HEK293 (cell line): ENCODE results near the gene NOD2.

Experiments
- CTCF ChIA-PET: fragments of 350-600 bp; formaldehyde crosslinking; extraction: SDS; loops from one replicate; lab custom pipeline; 2021; ENCODE audit warnings: antibody characterized with exemption; lab: Yijun Ruan, JAX
- POLR2A ChIA-PET: fragments of 300-600 bp; formaldehyde crosslinking; extraction: SDS; loops from one replicate; lab custom pipeline; 2020; ENCODE audit warnings: antibody characterized with exemption, inconsistent platforms; lab: Yijun Ruan, JAX
- H3K27ac ChIP-seq: fragments of 200-500 bp; sonication (Bioruptor generic); 2 replicates; pipeline ENCODE4 v1.5.1; 2014; ENCODE audit warnings: low read depth, low read length, control low read depth, inconsistent platforms; ENCODE audit errors: extremely low read depth
- H3K36me3 ChIP-seq, 2 experiments: fragments of 200-500 bp in 1 of 2; sonication (Bioruptor generic) in 1 of 2; 1 replicate in 1 of 2; 2 replicates in 1 of 2; pipeline ENCODE4 v1.5.1; 2014 to 2017; ENCODE audit warnings: inconsistent platforms in 2 of 2, low read length in 2 of 2; ENCODE audit not compliant: control insufficient read depth in 2 of 2, insufficient read depth in 1 of 2
- H3K4me1 ChIP-seq: fragments of 200-500 bp; sonication (Bioruptor generic); 2 replicates; pipeline ENCODE4 v1.5.1; 2014; ENCODE audit warnings: mild to moderate bottlenecking, low read length, inconsistent platforms; ENCODE audit not compliant: control insufficient read depth, insufficient read depth
- H3K4me3 ChIP-seq: 2 replicates; pipeline ENCODE4 v1.5.1; 2011; ENCODE audit warnings: low read depth, mild to moderate bottlenecking, control low read depth, low read length, moderate library complexity
- H3K9me3 ChIP-seq: fragments of 200-500 bp; sonication (Bioruptor generic); 2 replicates; pipeline ENCODE4 v1.5.1; 2014; ENCODE audit warnings: low read depth, low read length, inconsistent platforms; ENCODE audit not compliant: control insufficient read depth, insufficient read depth
- KLF8 ChIP-seq: fragments of 450-650 bp; formaldehyde crosslinking; IDR thresholded peaks from 2 replicates; pipeline ENCODE4 v1.5.1; 2016; ENCODE audit warnings: missing biosample characterization, missing genetic modification characterization
- MZF1 ChIP-seq: fragments of 450-650 bp; formaldehyde crosslinking; IDR thresholded peaks from 2 replicates; pipeline ENCODE4 v1.5.1; 2017; ENCODE audit warnings: missing biosample characterization, missing genetic modification characterization, borderline replicate concordance
- RBAK ChIP-seq: fragments of 450-650 bp; formaldehyde crosslinking; IDR thresholded peaks from 2 replicates; pipeline ENCODE4 v1.5.1; 2016; ENCODE audit warnings: missing biosample characterization, missing genetic modification characterization
- TCF7L2 ChIP-seq: IDR thresholded peaks from 2 replicates; pipeline ENCODE4 v1.6.1; 2011; ENCODE audit warnings: low read depth, mild to moderate bottlenecking, inconsistent platforms, low read length, moderate library complexity, borderline replicate concordance
- YY1 ChIP-seq: fragments of 450-650 bp; formaldehyde crosslinking; IDR thresholded peaks from 2 replicates; pipeline ENCODE4 v1.5.1; 2018; ENCODE audit warnings: missing biosample characterization, missing genetic modification characterization
- ZBTB1 ChIP-seq: fragments of 450-650 bp; formaldehyde crosslinking; IDR thresholded peaks from 2 replicates; pipeline ENCODE4 v1.5.1; 2016; ENCODE audit warnings: missing biosample characterization, missing genetic modification characterization
- ZBTB21 ChIP-seq: fragments of 450-650 bp; formaldehyde crosslinking; IDR thresholded peaks from 2 replicates; pipeline ENCODE4 v1.5.1; 2017; ENCODE audit warnings: missing biosample characterization, missing genetic modification characterization
- ZFHX2 ChIP-seq: fragments of 450-650 bp; formaldehyde crosslinking; conservative IDR thresholded peaks from 2 replicates; pipeline ENCODE4 v1.5.1; 2016; ENCODE audit warnings: missing biosample characterization, missing genetic modification characterization
- ZNF18 ChIP-seq: fragments of 450-650 bp; formaldehyde crosslinking; IDR thresholded peaks from 2 replicates; pipeline ENCODE4 v1.5.1; 2016; ENCODE audit warnings: missing biosample characterization, missing genetic modification characterization
- ZNF2 ChIP-seq: fragments of 450-650 bp; formaldehyde crosslinking; IDR thresholded peaks from 2 replicates; pipeline ENCODE4 v1.5.1; 2016; ENCODE audit warnings: missing biosample characterization, missing genetic modification characterization
- ZNF214 ChIP-seq: fragments of 450-650 bp; formaldehyde crosslinking; IDR thresholded peaks from 2 replicates; pipeline ENCODE4 v1.5.1; 2017; ENCODE audit warnings: missing biosample characterization, mild to moderate bottlenecking, missing genetic modification characterization, borderline replicate concordance
- ZNF239 ChIP-seq: fragments of 450-650 bp; formaldehyde crosslinking; IDR thresholded peaks from 2 replicates; pipeline ENCODE4 v1.5.1; 2016; ENCODE audit warnings: missing biosample characterization, missing genetic modification characterization
- ZNF302 ChIP-seq: fragments of 450-650 bp; formaldehyde crosslinking; IDR thresholded peaks from 2 replicates; pipeline ENCODE4 v1.5.1; 2016; ENCODE audit warnings: missing biosample characterization, missing genetic modification characterization, low read depth
- ZNF354C ChIP-seq: fragments of 450-650 bp; formaldehyde crosslinking; IDR thresholded peaks from 2 replicates; pipeline ENCODE4 v1.5.1; 2016; ENCODE audit warnings: missing biosample characterization, missing genetic modification characterization, low read depth, borderline replicate concordance
- ZNF473 ChIP-seq: fragments of 450-650 bp; formaldehyde crosslinking; IDR thresholded peaks from 2 replicates; pipeline ENCODE4 v1.5.1; 2017; ENCODE audit warnings: missing biosample characterization, missing genetic modification characterization
- ZNF677 ChIP-seq: fragments of 450-650 bp; IDR thresholded peaks from 2 replicates; pipeline ENCODE4 v1.5.0; 2018; ENCODE audit warnings: missing biosample characterization, mild to moderate bottlenecking, missing genetic modification characterization, moderate library complexity
- ZNF791 ChIP-seq: fragments of 450-650 bp; formaldehyde crosslinking; IDR thresholded peaks from 2 replicates; pipeline ENCODE4 v1.5.1; 2016; ENCODE audit warnings: missing biosample characterization, missing genetic modification characterization
- ZNF792 ChIP-seq: fragments of 450-650 bp; formaldehyde crosslinking; IDR thresholded peaks from 2 replicates; pipeline ENCODE4 v1.5.1; 2016; ENCODE audit warnings: missing biosample characterization, missing genetic modification characterization
- TF ChIP-seq, protein P1 (sequence below): fragments of 450-650 bp; formaldehyde crosslinking; IDR thresholded peaks from 2 replicates; pipeline ENCODE4 v1.5.1; 2017; ENCODE audit warnings: missing biosample characterization, missing genetic modification characterization

NOD2 gene

GRCh38 chr16:50697421-50697715 lies 4.0 kb downstream of the NOD2 start:
- Histone ChIP-seq H3K27ac (no peak overlapping the region), H3K36me3 (no peaks in the 10 kb centered on the region)
- TF ChIP-seq ZNF2 (tag by site-specific recombination) = no peak
- TF ChIP-seq ZNF302 (tag by site-specific recombination) = no peak
- TF ChIP-seq YY1 (tag by site-specific recombination) = no peak
- no peak for TF ChIP-seq TCF7L2
- no peak for TF ChIP-seq ZNF791 (tag by site-specific recombination)
- TF ChIP-seq, all 188 proteins: peak for 0
- POLR2A ChIA-PET = no interaction called here
- no peaks in the 10 kb centered on the region for H3K9me3 ChIP-seq
- no peak overlapping the region for H3K4me3 ChIP-seq
- no peaks in the 10 kb centered on the region for H3K4me1 ChIP-seq
- CTCF ChIA-PET = interaction anchor here (1.3 kb wide), 1 partner anchor 109 kb away, joined by 5 read pairs; no protein-coding TSS in a partner anchor

GRCh38 chr16:50697881-50698767 lies 4.7 kb downstream of the NOD2 start:
- ChIA-PET POLR2A (interaction anchor here (0.5 kb wide), 1 partner anchor 403 kb away, joined by 5 read pairs; no protein-coding TSS in a partner anchor), CTCF (no interaction called here)
- Histone ChIP-seq H3K36me3 (no peaks in the 10 kb centered on the region), H3K9me3 (no peaks in the 10 kb centered on the region), H3K27ac (no peak overlapping the region), H3K4me1 (no peaks in the 10 kb centered on the region), H3K4me3 (no peak overlapping the region)
- TF ChIP-seq ZFHX2 (tag by site-specific recombination) = peak; percentile 24; the same call in 1 of the 2 replicates
- no peak for TF ChIP-seq ZNF791 (tag by site-specific recombination)

DNA sequence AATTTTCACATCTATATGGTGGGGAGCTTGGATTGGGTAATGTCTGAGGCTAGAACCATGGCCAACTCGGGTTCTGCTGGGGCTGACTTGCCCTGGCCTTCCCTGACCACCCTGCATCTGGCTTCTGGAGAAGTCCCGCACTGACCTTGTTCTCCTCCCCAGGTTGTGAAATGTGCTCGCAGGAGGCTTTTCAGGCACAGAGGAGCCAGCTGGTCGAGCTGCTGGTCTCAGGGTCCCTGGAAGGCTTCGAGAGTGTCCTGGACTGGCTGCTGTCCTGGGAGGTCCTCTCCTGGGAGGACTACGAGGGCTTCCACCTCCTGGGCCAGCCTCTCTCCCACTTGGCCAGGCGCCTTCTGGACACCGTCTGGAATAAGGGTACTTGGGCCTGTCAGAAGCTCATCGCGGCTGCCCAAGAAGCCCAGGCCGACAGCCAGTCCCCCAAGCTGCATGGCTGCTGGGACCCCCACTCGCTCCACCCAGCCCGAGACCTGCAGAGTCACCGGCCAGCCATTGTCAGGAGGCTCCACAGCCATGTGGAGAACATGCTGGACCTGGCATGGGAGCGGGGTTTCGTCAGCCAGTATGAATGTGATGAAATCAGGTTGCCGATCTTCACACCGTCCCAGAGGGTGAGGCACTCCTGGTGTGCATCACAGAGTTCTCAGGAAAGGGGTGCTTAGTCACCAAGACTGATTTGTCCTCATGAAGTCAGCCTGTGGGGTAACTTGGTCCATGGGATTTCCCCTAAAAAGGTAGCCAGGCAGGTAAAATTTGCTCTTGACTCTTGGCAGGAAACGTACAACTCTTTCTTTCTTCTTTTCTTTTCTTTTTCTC lies 6.1 kb downstream of the NOD2 start:
- H3K4me3 ChIP-seq = no peak overlapping the region
- CTCF ChIA-PET = interaction anchor here (1.2 kb wide), 1 partner anchor 107 kb away, joined by 3 read pairs; no protein-coding TSS in a partner anchor
- POLR2A ChIA-PET = no interaction called here
- H3K27ac ChIP-seq = no peak overlapping the region
- TF ChIP-seq ZNF354C (tag by site-specific recombination) = no peak
- TF ChIP-seq ZBTB1 (tag by site-specific recombination) = no peak
- no peak for TF ChIP-seq ZBTB21
- no peak for TF ChIP-seq ZNF677 (tag by site-specific recombination)
- H3K9me3 ChIP-seq = no peaks in the 10 kb centered on the region
- H3K36me3 ChIP-seq = no peaks in the 10 kb centered on the region
- H3K4me1 ChIP-seq = no peaks in the 10 kb centered on the region

DNA sequence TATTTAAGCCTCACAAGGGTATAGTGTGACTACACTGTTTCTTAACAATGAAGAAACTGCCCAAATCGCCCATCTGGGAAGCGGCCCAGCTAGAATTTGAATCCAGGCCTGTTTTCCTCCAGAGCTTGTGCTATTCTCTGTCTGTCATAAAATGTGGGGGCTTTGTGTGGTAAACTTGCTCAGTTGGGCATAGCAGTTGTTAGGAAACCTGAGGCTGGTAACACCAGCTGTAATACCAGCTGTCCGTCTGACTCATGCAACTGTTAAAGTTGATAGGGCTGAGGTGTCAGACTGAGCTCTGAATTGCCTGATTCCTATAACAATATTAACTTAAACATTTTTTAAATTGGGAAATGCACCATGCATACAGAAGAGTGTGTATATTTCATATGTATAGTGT lies 9.3 kb downstream of the NOD2 start:
- TF ChIP-seq ZNF792 (tag by site-specific recombination) (no peak), ZNF239 (tag by site-specific recombination) (no peak), MZF1 (tag by site-specific recombination) (no peak), ZNF473 (tag by site-specific recombination) (no peak), ZNF214 (tag by site-specific recombination) (no peak), RBAK (no peak), ZNF18 (no peak), KLF8 (tag by site-specific recombination) (no peak), ZFHX2 (tag by site-specific recombination) (no peak)
- TF ChIP-seq, protein P1, sequence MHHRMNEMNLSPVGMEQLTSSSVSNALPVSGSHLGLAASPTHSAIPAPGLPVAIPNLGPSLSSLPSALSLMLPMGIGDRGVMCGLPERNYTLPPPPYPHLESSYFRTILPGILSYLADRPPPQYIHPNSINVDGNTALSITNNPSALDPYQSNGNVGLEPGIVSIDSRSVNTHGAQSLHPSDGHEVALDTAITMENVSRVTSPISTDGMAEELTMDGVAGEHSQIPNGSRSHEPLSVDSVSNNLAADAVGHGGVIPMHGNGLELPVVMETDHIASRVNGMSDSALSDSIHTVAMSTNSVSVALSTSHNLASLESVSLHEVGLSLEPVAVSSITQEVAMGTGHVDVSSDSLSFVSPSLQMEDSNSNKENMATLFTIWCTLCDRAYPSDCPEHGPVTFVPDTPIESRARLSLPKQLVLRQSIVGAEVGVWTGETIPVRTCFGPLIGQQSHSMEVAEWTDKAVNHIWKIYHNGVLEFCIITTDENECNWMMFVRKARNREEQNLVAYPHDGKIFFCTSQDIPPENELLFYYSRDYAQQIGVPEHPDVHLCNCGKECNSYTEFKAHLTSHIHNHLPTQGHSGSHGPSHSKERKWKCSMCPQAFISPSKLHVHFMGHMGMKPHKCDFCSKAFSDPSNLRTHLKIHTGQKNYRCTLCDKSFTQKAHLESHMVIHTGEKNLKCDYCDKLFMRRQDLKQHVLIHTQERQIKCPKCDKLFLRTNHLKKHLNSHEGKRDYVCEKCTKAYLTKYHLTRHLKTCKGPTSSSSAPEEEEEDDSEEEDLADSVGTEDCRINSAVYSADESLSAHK (tag by site-specific recombination) = no peak
- no peaks in the 10 kb centered on the region for H3K9me3 ChIP-seq
- H3K27ac ChIP-seq = no peak overlapping the region
- H3K4me1 ChIP-seq = no peaks in the 10 kb centered on the region
- H3K36me3 ChIP-seq = no peaks in the 10 kb centered on the region
- CTCF ChIA-PET = interaction anchor here (0.6 to 1.1 kb wide), 2 partner anchors 18 to 100 kb away, joined by 3 to 5 read pairs; no protein-coding TSS in a partner anchor
- POLR2A ChIA-PET = no interaction called here
- no peak overlapping the region for H3K4me3 ChIP-seq
